Measurements from ENCODE around the gene SDHAF3.

SDHAF3 gene

DNA sequence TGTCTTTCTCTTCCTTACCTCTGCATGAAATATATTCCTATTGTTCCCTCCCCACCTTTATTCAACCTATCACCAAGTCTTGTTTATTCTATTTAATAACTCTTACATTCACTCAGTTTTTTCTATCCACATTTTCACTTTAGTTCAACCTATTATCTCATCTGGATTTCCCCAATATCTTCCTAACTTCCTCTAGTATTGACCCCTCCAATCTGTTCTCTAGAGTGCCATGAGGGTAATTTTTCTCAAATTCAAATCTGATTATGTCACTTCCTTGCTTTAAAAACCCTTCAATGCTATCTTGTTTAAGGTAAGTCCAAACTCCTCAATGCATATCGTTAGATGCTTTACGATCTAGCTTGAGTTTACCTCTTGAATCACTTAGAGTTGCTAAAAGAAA is 86.5 kb downstream of the SDHAF3 start:
- Histone ChIP-seq H3K4ac (ENCODE audit: low read depth, low read length) (no peak overlapping the region), H3K79me2 (ENCODE audit: control insufficient read depth, insufficient read depth, low read length) (no peaks in the 10 kb centered on the region), H3K9ac (ENCODE audit: low read length) (no peak overlapping the region), H3K23ac (ENCODE audit: low read length) (no peak overlapping the region), H3K36me3 (ENCODE audit: control insufficient read depth, insufficient read depth, low read length) (no peaks in the 10 kb centered on the region), H3K27ac (ENCODE audit: low read depth, low read length) (no peak overlapping the region), H3K4me1 (ENCODE audit: control insufficient read depth, low read depth, low read length) (no peaks in the 10 kb centered on the region), H3K79me1 (ENCODE audit: low read length) (no peaks in the 10 kb centered on the region), H4K8ac (ENCODE audit: low read depth, low read length) (no peak overlapping the region), H2BK5ac (ENCODE audit: low read length) (no peak overlapping the region), H3K18ac (ENCODE audit: low read length) (no peak overlapping the region), H2BK120ac (ENCODE audit: low read depth, low read length) (no peak overlapping the region), H4K5ac (ENCODE audit: low read length) (no peak overlapping the region), H2BK15ac (replicated peaks; ENCODE audit: low read depth) (no peak overlapping the region), H3K4me3 (ENCODE audit: low read length) (no peak overlapping the region), H3K56ac (ENCODE audit: low read length) (no peak overlapping the region), H2AK5ac (ENCODE audit: low read length) (no peak overlapping the region), H3K27me3 (ENCODE audit: insufficient read depth, low read length, poor library complexity) (no peaks in the 10 kb centered on the region), H3K4me2 (ENCODE audit: low read length) (no peak overlapping the region)
- DNase-seq, result no peak
- WGBS (ENCODE audit: extremely low coverage, insufficient coverage, low lambda C conversion rate), result no CpG with 5 or more reads among the region's 2 CpGs

DNA sequence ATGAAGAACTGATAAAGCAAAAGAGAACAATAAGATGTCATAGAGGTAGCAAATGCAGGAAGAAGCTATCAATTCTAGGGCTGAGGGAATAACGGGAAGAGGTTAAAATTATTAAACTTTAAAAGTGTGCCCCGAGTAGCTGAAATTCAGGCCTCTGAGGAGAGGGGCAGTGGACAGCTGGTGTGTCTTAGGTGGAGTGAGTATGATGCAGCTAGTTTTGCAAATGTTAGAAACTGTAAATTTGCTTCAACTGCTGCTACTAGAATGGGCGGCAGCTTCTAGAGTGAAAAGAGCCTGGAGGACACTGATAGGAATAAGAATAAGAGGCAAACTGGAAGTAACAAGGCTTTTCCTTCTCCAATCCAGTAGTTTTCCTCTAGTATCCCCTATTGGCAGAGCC is 87.3 kb downstream of the SDHAF3 start:
- Histone ChIP-seq H3K18ac (ENCODE audit: low read length) (no peak overlapping the region), H2BK5ac (ENCODE audit: low read length) (no peak overlapping the region), H3K4me3 (ENCODE audit: low read length) (no peak overlapping the region), H2BK120ac (ENCODE audit: low read depth, low read length) (no peak overlapping the region), H3K36me3 (ENCODE audit: control insufficient read depth, insufficient read depth, low read length) (no peaks in the 10 kb centered on the region), H3K9ac (ENCODE audit: low read length) (no peak overlapping the region), H4K5ac (ENCODE audit: low read length) (no peak overlapping the region), H3K4me2 (ENCODE audit: low read length) (no peak overlapping the region), H3K27ac (ENCODE audit: low read depth, low read length) (no peak overlapping the region), H3K56ac (ENCODE audit: low read length) (no peak overlapping the region), H3K4ac (ENCODE audit: low read depth, low read length) (no peak overlapping the region), H4K8ac (ENCODE audit: low read depth, low read length) (no peak overlapping the region), H3K27me3 (ENCODE audit: insufficient read depth, low read length, poor library complexity) (no peaks in the 10 kb centered on the region), H3K79me2 (ENCODE audit: control insufficient read depth, insufficient read depth, low read length) (no peaks in the 10 kb centered on the region), H2AK5ac (ENCODE audit: low read length) (no peak overlapping the region), H2BK15ac (replicated peaks; ENCODE audit: low read depth) (no peak overlapping the region), H3K79me1 (ENCODE audit: low read length) (no peaks in the 10 kb centered on the region), H3K23ac (ENCODE audit: low read length) (no peak overlapping the region), H3K4me1 (ENCODE audit: control insufficient read depth, low read depth, low read length) (no peaks in the 10 kb centered on the region)
- no peak for DNase-seq
- WGBS (ENCODE audit: extremely low coverage, insufficient coverage, low lambda C conversion rate), result no CpG with 5 or more reads among the region's 3 CpGs

DNA sequence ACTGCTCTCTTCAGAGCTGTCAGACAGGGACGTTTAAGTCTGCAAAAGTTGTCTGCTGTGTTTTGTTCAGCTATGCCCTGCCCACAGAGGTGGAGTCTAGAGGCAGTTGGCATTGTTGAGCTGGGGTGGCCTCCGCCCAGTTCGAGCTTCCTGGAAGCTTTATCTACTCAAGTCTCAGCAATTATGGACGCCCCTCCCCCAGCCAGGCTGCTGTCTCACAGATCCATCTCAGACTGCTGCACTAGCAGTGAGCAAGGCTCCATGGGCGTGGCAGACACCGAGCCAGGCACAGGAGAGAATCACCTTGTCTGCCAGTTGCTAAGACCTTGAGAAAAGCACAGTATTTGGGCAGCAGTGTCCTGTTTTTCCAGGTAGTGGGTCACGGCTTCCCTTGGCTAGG is 98.1 kb downstream of the SDHAF3 start:
- no peak overlapping the region for H3K27ac ChIP-seq (ENCODE audit: low read depth, low read length)
- H4K5ac ChIP-seq (ENCODE audit: low read length), result no peak overlapping the region
- no peak overlapping the region for H3K4me2 ChIP-seq (ENCODE audit: low read length)
- H3K9ac ChIP-seq (ENCODE audit: low read length), result no peak overlapping the region
- H3K4me1 ChIP-seq (ENCODE audit: control insufficient read depth, low read depth, low read length), result no peaks in the 10 kb centered on the region
- no peaks in the 10 kb centered on the region for H3K79me2 ChIP-seq (ENCODE audit: control insufficient read depth, insufficient read depth, low read length)
- no CpG with 5 or more reads among the region's 7 CpGs for WGBS (ENCODE audit: extremely low coverage, insufficient coverage, low lambda C conversion rate)
- no peaks in the 10 kb centered on the region for H3K79me1 ChIP-seq (ENCODE audit: low read length)
- no peak overlapping the region for H2AK5ac ChIP-seq (ENCODE audit: low read length)
- no peak overlapping the region for H2BK15ac ChIP-seq (replicated peaks; ENCODE audit: low read depth)
- no peak overlapping the region for H3K18ac ChIP-seq (ENCODE audit: low read length)
- no peak overlapping the region for H3K56ac ChIP-seq (ENCODE audit: low read length)
- no peaks in the 10 kb centered on the region for H3K27me3 ChIP-seq (ENCODE audit: insufficient read depth, low read length, poor library complexity)
- H2BK120ac ChIP-seq (ENCODE audit: low read depth, low read length), result no peak overlapping the region
- no peak overlapping the region for H3K4me3 ChIP-seq (ENCODE audit: low read length)
- H4K8ac ChIP-seq (ENCODE audit: low read depth, low read length), result no peak overlapping the region
- DNase-seq, result peak; percentile 41
- no peak overlapping the region for H3K4ac ChIP-seq (ENCODE audit: low read depth, low read length)
- no peaks in the 10 kb centered on the region for H3K36me3 ChIP-seq (ENCODE audit: control insufficient read depth, insufficient read depth, low read length)
- no peak overlapping the region for H3K23ac ChIP-seq (ENCODE audit: low read length)
- H2BK5ac ChIP-seq (ENCODE audit: low read length), result no peak overlapping the region

DNA sequence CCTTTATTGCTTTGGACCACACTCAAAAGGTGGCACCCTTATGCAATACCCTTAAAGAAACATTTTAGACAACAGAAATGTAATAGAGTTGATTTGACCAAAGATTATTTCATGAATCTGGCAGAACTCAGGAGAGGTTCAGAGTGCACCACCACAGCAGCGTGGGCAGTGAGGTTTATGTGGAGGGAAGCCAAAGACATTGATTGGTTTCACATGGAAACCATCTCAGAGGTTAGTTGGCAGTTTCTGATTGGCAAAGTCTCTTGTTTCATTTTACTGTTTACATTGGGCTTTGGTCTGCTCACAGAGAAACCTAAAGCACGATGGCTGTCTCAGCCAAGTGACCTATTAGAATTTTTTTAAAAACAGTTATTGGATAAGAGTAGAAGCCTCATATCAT is 101.3 kb downstream of the SDHAF3 start:
- no peaks in the 10 kb centered on the region for H3K36me3 ChIP-seq (ENCODE audit: control insufficient read depth, insufficient read depth, low read length)
- no CpG with 5 or more reads among the region's 2 CpGs for WGBS (ENCODE audit: extremely low coverage, insufficient coverage, low lambda C conversion rate)
- H2AK5ac ChIP-seq (ENCODE audit: low read length), result no peak overlapping the region
- no peak overlapping the region for H3K9ac ChIP-seq (ENCODE audit: low read length)
- no peaks in the 10 kb centered on the region for H3K27me3 ChIP-seq (ENCODE audit: insufficient read depth, low read length, poor library complexity)
- no peak overlapping the region for H3K4me2 ChIP-seq (ENCODE audit: low read length)
- DNase-seq, result no peak
- no peak overlapping the region for H2BK120ac ChIP-seq (ENCODE audit: low read depth, low read length)
- H3K79me1 ChIP-seq (ENCODE audit: low read length), result no peaks in the 10 kb centered on the region
- no peak overlapping the region for H3K4ac ChIP-seq (ENCODE audit: low read depth, low read length)
- H4K8ac ChIP-seq (ENCODE audit: low read depth, low read length), result no peak overlapping the region
- no peak overlapping the region for H2BK5ac ChIP-seq (ENCODE audit: low read length)
- no peaks in the 10 kb centered on the region for H3K4me1 ChIP-seq (ENCODE audit: control insufficient read depth, low read depth, low read length)
- no peak overlapping the region for H4K5ac ChIP-seq (ENCODE audit: low read length)
- H3K56ac ChIP-seq (ENCODE audit: low read length), result no peak overlapping the region
- no peak overlapping the region for H2BK15ac ChIP-seq (replicated peaks; ENCODE audit: low read depth)
- H3K27ac ChIP-seq (ENCODE audit: low read depth, low read length), result no peak overlapping the region
- H3K79me2 ChIP-seq (ENCODE audit: control insufficient read depth, insufficient read depth, low read length), result no peaks in the 10 kb centered on the region
- no peak overlapping the region for H3K4me3 ChIP-seq (ENCODE audit: low read length)
- no peak overlapping the region for H3K18ac ChIP-seq (ENCODE audit: low read length)
- no peak overlapping the region for H3K23ac ChIP-seq (ENCODE audit: low read length)

DNA sequence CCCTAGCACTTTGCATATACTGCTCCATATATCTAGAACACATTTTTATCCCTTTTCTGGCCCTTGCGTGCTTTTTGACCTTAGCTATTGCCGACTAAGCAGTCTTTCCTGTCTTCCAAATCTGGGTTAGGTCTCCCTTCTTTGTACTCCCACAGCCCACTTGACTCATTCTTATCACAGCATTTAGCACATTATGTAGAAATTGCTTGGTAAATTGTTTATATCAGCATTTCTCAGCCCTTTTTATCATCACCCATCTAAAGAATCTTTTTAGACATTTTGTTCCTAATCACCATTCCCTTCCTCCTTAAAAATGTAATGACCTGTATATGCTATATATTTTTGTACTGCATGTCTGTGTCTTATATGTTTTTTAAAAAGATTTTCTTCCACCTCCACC is 101.7 kb downstream of the SDHAF3 start:
- no peak overlapping the region for H3K4me3 ChIP-seq (ENCODE audit: low read length)
- no peak overlapping the region for H3K4me2 ChIP-seq (ENCODE audit: low read length)
- H3K79me2 ChIP-seq (ENCODE audit: control insufficient read depth, insufficient read depth, low read length), result no peaks in the 10 kb centered on the region
- H2BK5ac ChIP-seq (ENCODE audit: low read length), result no peak overlapping the region
- H4K5ac ChIP-seq (ENCODE audit: low read length), result no peak overlapping the region
- no peak for DNase-seq
- H2AK5ac ChIP-seq (ENCODE audit: low read length), result no peak overlapping the region
- no peak overlapping the region for H3K27ac ChIP-seq (ENCODE audit: low read depth, low read length)
- WGBS (ENCODE audit: extremely low coverage, insufficient coverage, low lambda C conversion rate), result no CpG with 5 or more reads among the region's 2 CpGs
- H3K18ac ChIP-seq (ENCODE audit: low read length), result no peak overlapping the region
- H3K36me3 ChIP-seq (ENCODE audit: control insufficient read depth, insufficient read depth, low read length), result no peaks in the 10 kb centered on the region
- no peak overlapping the region for H2BK120ac ChIP-seq (ENCODE audit: low read depth, low read length)
- H2BK15ac ChIP-seq (replicated peaks; ENCODE audit: low read depth), result no peak overlapping the region
- H3K56ac ChIP-seq (ENCODE audit: low read length), result no peak overlapping the region
- no peak overlapping the region for H4K8ac ChIP-seq (ENCODE audit: low read depth, low read length)
- no peaks in the 10 kb centered on the region for H3K4me1 ChIP-seq (ENCODE audit: control insufficient read depth, low read depth, low read length)
- no peak overlapping the region for H3K23ac ChIP-seq (ENCODE audit: low read length)
- H3K79me1 ChIP-seq (ENCODE audit: low read length), result no peaks in the 10 kb centered on the region
- H3K9ac ChIP-seq (ENCODE audit: low read length), result no peak overlapping the region
- H3K27me3 ChIP-seq (ENCODE audit: insufficient read depth, low read length, poor library complexity), result no peaks in the 10 kb centered on the region
- H3K4ac ChIP-seq (ENCODE audit: low read depth, low read length), result no peak overlapping the region

DNA sequence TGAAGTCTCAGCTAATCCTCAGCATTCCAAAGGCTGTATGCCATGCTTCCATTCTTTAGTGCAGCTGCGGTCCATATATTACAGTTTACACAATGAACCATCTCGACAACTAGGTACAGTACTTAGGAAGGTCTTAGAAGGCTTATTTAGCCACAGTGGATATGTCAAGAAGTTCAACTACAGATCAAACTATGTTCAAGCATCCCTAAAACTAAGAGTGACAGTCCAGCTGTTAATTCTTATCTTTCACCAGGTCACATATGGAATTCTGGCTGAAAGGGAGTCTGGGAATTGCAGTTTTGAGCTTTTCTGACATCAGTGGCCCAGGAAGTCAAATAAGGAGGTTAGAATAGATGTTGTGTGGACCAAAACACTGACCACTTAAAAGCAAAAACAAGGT is 106.8 kb downstream of the SDHAF3 start:
- Histone ChIP-seq H3K4me2 (ENCODE audit: low read length) (no peak overlapping the region), H2BK15ac (replicated peaks; ENCODE audit: low read depth) (no peak overlapping the region), H3K4me3 (ENCODE audit: low read length) (no peak overlapping the region), H3K23ac (ENCODE audit: low read length) (no peak overlapping the region), H3K56ac (ENCODE audit: low read length) (no peak overlapping the region), H4K5ac (ENCODE audit: low read length) (no peak overlapping the region), H3K18ac (ENCODE audit: low read length) (no peak overlapping the region), H3K4me1 (ENCODE audit: control insufficient read depth, low read depth, low read length) (no peaks in the 10 kb centered on the region), H3K9ac (ENCODE audit: low read length) (no peak overlapping the region), H3K79me1 (ENCODE audit: low read length) (no peaks in the 10 kb centered on the region), H4K8ac (ENCODE audit: low read depth, low read length) (no peak overlapping the region), H2BK120ac (ENCODE audit: low read depth, low read length) (no peak overlapping the region), H3K27ac (ENCODE audit: low read depth, low read length) (no peak overlapping the region), H3K27me3 (ENCODE audit: insufficient read depth, low read length, poor library complexity) (no peaks in the 10 kb centered on the region), H3K79me2 (ENCODE audit: control insufficient read depth, insufficient read depth, low read length) (no peaks in the 10 kb centered on the region), H2BK5ac (ENCODE audit: low read length) (no peak overlapping the region), H3K4ac (ENCODE audit: low read depth, low read length) (no peak overlapping the region), H3K36me3 (ENCODE audit: control insufficient read depth, insufficient read depth, low read length) (no peaks in the 10 kb centered on the region), H2AK5ac (ENCODE audit: low read length) (no peak overlapping the region)
- no peak for DNase-seq
- WGBS (ENCODE audit: extremely low coverage, insufficient coverage, low lambda C conversion rate), result no CpG with 5 or more reads among the region's 2 CpGs
